HG03103 (cell line): ENCODE data around the gene DDX24.
A peak's percentile ranks its signal among the peaks of the same experiment; 100 is the strongest.

Experiments
- ATAC-seq: cut with Tn5 transposase; IDR thresholded peaks from one replicate; pipeline ENCODE4 v1.9.1; 2021; ENCODE audit warnings: low read depth; ENCODE audit not compliant: unreplicated experiment

The DDX24 gene

DNA sequence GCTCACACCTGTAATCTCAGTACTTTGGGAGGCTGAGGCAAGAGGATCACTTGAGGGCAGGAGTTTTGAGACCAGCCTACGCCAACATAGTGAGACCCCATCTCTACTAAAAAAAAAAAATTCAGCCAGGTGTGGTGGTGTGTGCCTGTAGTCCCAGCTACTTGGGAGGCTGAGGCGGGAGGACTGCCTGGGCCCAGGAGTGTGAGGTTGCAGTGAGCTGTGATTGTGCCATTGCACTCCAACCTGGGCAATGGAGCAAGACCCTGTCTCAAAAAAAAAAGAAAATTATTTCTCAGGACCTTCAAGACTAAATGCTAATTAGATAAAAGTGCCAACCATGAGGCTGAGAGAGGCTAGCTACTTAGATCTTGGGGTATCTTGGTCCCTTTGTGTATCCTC, 31.4 kb downstream of the DDX24 start:
- no peak for ATAC-seq

DNA sequence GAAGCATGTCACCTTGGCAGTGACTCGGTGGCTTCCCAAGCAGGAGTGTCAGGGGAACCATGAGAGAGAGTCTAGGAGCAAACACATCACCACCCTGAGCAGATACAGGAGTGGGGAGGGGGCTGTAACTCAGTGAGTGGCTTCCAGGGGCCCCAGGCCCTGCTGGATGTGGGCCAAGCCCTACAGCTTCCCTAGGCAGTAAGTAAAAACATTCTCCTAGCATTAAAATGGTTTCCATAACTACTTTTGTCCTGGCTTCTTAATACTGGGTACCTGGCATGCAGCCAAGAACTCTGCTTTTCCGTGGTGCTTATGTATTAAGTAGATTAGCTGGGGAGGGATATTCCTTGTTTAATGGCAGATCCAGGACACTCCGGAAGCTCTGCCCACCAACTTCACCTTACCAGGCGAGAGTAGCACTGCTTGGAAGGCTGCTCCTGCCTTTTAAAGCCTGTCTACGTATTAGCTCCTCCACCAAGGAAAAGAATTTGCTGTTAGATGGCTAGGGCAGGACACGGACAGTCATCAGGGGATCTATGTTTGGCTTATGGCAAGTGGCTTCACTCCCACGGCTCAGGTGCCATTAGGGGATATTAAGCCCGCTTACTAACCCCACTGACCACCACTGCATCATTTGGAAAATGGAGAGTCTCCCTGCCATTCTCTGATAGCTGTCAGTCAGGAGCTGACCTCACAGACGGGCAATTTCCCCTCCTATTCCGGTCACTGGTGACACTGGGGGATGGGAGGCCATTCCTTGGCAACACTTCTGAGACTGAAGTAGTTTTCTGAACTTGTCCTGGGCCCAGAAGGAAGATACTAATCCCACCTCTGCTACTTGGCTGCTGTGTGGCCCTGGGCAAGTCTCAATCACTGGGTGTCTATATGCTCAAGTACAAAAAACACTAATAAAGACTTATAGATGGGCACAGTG, 32.0 kb downstream of the DDX24 start:
- no peak for ATAC-seq

DNA sequence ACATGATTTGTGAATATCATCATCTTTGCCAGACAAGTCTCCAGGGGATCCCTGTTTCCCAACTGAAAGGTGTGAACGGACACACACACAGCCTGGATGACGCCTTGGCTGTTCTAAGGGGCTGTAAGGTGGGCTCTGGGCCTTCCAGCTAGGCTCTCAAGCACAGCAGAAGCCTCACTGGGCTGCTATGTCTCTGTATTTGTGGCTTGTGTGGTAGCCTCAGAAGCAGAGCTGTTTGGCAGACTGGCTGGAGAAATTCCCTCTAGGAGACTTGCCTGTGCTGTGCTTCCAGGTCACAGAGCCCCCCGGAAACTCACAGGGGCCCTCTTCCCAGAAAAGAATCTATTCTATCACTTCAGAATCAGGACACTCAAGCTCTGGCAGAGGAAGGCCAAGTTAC, 33.4 kb downstream of the DDX24 start:
- ATAC-seq, result no peak

DNA sequence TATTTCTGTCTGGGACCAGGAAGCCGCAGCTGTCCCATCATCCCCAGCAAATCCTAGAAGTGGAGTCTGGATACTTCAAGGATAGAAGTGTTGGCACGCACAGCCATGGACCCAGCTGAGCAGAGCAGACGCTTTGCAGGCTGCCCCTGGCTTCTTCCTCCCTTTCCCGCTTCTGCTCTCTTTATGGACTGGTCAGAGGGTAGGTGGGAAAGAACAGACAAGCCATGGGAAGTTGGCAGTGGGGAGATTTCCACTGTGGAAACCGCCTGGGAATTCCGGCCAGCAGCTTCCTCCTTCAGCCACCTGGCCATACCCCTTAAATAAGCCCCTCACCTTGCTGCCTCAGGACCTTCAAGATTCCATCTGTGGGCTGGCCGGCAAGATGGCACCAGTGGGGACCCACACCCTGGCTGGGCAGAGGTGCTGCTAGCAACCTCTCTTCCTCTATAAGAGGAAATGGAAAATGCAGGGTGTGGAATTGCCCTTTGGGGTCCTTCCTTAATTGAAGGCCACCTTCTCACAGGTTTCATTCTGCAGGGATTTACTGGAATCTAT, 34.2 kb downstream of the DDX24 start:
- no peak for ATAC-seq

DNA sequence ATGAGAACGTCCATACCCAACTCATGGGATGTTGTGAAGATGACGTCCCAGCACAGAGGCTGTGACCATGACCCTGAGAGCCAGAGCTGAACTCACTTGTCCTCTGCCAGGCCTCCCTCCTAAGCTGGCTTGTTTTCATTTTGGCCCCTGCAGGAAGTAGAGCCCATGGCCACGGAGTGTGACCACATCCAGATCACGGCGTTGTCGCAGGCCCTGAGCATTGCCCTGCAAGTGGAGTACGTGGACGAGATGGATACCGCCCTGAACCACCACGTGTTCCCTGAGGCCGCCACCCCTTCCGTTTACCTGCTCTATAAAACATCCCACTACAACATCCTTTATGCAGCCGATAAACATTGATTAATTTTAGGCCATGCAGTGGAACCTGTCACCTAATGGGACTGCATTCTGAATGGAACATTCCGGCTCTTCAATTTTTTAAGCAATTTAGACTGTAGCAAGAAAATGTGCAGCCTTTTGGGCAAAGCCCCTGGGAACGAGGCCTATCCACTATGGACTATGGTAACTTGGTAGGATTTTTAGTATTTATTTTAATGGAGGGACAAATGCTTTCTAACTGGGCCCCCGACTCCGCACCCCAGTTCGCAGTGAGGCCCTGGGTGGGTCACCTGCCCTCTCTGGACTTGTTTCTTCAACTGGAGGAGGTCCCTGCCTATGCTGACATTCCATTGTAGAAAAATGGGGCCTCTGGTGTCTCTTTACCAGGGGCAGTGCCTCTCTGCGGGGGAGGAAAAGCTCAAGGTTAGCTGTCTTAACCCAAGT, 35.2 kb downstream of the DDX24 start:
- no peak for ATAC-seq

DNA sequence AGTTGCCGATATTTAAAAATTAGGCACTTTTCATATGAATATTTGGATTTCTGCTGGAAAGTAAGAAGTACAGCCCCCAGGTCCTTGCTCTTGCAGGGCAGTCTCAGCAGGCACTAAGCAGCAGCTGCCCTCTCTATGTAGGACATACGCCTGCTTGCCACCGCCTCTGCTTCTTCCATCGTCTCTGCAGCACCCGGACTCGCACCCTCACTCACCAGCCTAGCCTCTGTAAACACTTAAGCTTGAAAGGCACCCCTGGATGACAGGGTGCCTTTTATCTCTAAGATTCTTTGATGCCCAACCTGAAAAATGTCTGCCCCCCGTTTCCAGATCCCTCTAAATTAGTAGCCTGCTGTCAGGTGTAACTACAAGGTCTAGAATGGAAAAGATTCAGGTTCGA, 35.9 kb downstream of the DDX24 start:
- ATAC-seq, result no peak

DNA sequence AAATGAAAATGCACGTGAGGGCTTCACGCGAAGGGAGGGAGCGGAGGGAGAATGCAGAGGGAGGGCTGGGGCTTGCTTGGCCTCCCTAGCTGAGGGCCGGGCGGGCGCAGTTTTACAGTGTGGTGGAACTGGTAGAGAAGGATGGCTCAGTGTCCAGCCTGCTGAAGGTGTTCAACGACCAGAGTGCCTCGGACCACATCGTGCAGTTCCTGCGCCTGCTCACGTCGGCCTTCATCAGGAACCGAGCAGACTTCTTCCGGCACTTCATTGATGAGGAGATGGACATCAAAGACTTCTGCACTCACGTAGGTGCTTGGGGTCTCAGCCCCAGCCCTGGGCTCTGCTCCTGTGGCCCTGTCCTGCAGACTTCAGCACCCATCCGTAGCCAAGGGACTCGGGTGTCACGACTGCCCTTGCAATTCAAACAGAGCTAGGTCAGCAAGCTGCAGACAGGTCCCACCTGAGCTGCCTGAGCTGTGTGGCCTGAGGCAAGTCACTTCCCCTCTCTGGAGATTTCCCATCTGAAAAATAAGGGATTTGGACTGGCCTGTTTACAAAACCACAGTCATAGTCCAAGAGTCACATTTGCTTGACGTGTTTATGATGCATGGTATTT, 36.4 kb downstream of the DDX24 start:
- no peak for ATAC-seq

DNA sequence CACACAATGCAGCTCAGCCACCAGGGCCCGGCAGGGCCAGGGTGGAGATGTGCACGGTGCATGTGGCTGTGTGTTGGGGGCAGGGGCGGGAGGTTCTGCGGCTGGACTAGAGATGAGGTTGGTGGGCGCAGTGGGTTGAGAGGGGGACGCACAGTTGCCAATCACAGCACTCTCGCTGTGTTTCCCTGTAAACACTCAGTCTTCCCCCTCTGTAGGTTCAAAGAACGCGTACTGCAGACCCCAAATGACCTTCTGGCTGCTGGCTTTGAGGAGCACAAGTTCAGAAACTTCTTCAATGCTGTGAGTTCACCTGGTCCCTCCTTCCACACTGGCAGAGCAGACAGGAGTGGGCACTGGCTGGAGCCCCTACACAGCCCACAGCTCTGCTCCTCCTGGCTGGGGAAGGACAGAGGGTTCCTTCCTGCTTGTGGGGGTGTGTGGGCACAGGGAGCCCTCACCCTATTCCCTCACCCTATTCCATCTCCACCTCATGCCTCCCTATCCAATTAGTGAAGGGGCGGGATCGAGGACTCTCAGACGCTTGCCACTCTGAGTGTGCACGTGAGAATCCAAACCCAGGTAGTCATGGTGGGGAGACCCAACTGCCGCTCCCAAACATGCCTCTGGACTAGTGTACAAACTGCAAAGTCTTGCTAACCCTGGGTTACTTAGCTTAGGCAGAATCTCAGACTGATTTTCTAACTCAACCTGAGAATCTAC, 37.1 kb downstream of the DDX24 start:
- ATAC-seq, result no peak

DNA sequence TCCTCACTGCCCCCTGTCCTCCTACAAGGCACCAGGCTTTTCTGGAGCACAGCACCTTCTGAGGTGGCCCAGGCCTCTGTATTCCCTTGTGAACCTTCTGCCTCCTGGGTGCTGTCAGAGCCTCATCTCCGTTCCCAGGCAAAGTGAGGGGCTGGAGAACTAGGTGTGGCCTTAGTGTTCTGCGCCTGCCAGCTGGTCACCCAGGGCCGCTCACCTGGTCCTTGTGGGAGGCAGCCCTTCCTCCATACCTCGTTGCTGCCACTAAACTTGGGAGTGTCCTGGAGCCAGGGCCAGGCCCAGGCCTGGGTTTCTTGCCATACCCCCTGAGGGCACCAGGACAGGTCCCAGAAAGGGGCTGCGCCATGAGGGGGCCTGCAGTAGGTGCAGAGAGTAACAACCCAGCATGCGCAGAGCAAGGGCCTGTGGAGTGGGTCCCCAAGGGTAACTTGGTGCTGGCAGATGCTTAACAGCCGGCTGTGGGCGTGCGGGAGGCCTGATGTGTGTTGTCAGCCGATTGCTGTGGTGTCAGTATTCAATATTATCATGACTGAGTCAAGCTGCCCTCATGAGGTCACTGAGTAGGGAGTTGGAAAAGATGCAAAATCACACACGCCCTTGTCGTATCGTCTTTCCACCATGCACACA, 37.8 kb downstream of the DDX24 start:
- no peak for ATAC-seq

DNA sequence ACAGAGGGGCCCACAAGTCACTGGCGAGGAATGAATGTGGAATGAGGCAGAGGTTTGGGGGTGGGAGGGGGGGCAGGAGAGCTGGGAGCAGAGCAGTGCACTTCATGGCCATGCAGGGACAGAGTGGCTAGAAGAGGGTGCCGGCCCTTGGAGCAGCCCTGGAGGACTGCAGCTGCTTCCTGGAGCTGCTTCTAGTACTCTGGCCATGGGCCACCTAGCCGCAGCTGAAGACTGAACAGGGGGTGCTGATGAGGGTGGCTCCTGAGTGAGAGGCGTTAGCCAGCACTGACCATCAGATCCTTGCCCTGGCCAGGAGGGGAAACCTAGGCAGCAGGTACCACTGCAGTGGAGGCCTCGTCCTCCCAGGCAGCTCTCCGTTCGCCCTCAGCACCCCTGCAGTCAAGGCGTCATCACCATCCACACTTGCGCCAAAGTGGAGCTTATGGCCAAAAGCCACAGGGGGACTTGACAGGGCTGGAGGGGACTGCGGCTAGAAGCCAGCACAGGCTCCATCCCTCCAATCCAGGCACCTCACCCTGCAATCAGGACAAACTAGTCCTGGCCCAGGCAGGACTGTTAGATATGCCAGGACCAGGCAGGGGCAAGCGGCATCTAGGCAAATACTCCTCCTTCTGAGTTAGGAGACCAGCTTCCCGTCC, 38.4 kb downstream of the DDX24 start:
- no peak for ATAC-seq

DNA sequence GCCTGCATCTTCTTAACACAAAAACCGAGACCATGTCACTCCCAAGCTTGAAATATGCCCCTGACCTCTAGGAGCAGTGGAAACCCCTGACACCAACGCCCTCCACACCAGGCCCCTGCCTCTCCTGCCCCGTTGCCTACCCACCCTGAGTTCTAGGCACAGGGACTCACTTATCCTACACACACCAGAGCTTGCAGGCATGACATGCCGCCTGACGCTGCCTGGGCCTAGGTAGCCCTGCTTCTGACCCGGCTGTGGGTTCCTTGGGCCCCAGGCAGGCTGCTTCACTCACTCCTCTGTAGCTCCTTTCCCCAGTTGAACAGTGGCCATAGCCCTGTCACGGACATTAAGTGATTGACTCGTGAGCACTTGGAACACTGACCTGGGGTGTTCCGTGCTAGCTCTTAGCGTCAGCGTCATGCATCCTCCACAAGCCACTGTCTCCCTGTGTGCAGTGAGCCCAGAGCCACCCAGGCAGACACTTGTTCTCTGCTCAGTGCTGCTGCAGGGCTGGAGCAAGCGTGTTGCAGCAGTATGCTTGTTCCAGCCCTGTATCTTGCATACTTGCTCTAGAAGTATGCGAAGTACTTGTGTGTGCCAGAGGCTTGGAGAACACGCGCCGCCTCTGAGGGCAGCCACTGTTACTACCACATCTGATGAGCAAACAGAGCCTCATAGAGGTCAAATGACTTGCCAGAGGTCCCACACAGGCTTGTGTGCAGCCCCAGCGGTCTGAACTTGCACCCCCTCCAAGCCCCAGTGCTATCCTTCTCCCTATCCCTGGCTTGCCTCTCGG, 39.3 kb downstream of the DDX24 start:
- ATAC-seq, result no peak

DNA sequence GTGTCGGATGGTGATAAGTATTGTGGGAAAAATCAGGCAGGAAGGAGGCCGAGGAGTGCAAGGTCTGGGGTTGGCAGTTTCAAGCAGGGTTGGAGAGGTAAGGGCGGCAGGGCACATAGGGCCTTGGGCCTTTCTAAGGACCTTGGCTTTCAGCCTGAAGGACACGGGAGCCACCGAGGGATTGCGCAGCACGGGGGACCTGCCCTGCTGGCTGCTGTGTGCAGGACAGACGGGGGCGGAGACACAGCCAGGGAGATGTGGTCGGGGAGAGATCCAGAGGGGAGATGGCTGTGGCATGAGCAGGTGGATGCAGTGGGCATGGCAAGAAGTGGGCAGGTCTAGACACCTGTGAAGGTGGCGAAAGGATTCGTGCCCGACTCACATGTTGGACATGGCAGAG, 40.2 kb downstream of the DDX24 start:
- ATAC-seq, result no peak

DNA sequence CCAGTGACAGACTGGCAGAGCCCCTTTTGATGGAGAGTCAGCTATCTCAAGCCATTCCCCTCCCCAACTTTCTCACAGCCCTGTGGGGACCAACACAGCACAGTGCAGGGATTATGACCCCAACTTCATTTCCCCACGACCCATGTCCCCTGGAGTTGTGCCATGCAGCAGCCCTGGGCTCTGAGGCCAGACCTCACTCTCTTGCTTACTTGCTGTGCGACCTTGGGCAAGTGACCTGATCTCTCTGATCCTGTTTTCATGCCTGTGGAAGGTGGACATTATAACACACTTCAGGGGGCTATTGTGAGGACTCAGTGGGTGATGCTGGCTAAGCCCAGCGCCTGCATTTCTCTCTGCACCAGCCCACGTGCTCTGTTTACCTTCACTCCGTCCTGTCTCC, 40.8 kb downstream of the DDX24 start:
- ATAC-seq, result no peak

DNA sequence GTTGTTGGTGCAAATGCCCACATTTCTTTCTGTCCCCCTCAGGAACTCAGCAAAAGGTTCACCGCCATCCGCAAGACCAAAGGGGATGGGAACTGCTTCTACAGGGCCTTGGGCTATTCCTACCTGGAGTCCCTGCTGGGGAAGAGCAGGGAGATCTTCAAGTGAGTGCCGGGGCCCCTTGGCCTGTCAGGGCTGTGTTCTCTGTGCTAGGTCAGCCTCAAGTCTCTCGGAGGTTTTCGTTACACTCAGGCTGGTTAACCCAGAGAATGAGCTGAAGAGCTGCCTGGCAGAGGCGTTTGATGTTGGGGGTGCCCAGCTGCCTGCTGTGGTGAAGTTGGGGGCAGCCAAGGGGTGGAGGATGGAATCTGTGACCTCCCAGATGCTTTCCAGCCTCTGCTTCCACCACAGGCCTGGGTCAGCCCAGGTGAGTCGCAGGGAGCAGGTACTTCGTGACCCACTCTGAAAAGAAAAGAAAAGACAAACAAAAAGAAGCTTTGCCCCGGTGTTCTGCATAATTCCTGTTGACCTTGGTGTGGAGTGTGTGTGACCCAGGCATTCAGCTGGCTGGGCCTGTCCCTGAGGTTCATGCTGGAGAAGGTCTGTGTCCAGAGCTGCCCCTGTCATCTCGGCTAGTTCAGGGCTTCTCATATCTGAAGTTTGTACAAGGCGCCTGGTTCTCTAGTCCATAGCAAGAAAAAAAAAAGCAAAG, 41.9 kb downstream of the DDX24 start:
- ATAC-seq, result no peak

DNA sequence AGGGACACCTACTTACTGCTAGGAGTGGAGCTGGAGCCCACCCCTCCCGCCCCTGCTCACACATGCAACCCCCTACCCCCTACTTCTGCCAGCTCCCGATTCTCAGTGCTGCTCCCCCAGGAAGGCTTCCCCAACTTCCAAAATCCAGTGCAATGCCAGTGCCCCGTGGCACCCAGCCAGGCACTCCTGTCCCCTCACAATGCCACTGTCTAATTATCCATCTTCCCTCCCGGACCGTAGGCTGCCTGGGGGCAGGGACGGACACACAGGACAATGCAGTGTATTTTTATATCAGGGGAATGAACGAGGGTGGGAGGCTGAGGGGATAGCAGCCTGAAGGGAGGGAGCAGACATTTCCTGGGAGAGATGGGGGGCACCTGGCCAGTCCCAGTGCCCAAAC, 42.5 kb downstream of the DDX24 start:
- no peak for ATAC-seq

DNA sequence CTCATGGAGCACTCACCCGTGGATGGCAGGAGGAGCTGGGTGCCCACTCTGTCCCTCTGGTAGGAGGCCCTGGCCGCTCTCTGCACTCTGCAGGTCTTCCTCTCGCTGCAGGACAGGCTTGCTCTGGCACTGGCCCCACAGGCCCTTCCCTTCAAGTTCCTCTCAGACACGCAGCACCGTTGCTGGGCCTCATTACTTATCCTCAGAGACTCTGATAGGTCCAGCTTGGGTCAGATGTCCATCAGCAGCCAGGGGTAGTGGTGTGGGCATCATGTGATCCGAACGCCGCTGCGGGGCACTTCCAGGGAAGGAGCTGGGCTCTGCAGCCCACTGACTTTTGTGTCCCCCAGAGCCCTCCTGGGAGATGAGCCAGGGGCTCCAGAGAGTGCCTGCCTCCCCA, 43.0 kb downstream of the DDX24 start:
- ATAC-seq, result no peak

DNA sequence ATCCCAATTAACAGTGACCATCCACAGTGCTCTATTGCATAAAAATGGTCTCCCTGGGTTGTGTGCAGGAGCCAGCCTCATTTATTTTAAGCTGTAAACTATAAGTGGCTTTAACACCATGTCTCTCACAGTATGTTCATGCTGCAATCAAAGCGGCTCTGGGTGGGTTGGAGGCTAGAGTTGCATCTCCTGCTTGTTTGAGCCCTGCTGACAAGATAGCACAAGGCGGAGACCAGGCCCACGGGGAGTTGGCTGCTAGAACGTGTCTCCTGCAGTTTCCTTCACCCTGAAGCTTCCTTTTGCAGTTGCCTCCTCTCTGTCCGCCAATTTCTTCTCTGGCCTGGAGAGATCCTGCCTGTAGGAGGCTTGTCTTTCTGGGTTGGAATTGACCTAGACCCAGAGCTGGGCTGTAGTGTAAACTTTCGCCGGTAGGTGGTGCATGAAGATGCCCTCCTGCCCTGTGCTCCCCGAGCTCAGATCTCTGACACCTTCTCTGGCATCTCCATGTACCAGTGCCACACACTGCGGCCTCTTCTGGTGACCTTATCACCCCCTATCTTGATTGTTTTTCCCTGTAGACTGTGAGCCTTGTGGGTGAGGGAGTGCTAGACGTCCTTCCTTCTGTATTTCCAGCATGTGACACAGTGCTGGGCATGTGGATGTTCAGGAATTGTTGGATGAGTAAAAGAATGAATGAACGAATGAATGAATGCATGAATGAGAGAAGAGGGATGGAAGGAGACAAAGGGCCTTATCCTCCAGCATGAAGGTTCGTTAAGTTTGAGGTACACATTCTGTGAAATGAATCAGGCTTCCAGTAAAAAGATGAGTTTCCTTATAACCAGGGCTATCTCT, 44.5 kb downstream of the DDX24 start:
- peak; percentile 76 for ATAC-seq
